ACHN (cell line): ENCODE measurements around the gene VPS25.

ENCODE experiments used
- DNase-seq: peaks from one replicate; pipeline ENCODE4 v3.0.0-alpha.2; 2015
- in situ Hi-C: cut with HindIII; loops from 2 replicates; pipeline ENCODE4 v1.10.0; 2017; ENCODE audit warnings: low sequenced_read_pairs, low pct_ligation_motif_present, low pct_unique_long_range_greater_than_20kb

Gene VPS25

GRCh38 chr17:42818379-42818778 is 45.1 kb downstream of the VPS25 start:
- DNase-seq, result no peak
- in situ Hi-C loops, result no loop called here

- in situ Hi-C loops, result no loop called here
- DNase-seq, result peak; percentile 83
These were observed 46.8 kb downstream of the VPS25 start for GRCh38 chr17:42819939-42820535.

- DNase-seq, result no peak
- in situ Hi-C loops, result no loop called here
These were observed 47.9 kb downstream of the VPS25 start for GRCh38 chr17:42821176-42821575.

- no peak for DNase-seq
- in situ Hi-C loops, result no loop called here
These were observed 54.2 kb downstream of the VPS25 start for GRCh38 chr17:42827472-42827871.
